ELR (cell line): ENCODE measurements around the gene ZCWPW1.

Experiments used
- DNase-seq: peaks from one replicate; pipeline ENCODE4 v3.0.0-alpha.2; 2015; ENCODE audit warnings: low read depth

ZCWPW1 gene

GRCh38 chr7:100428199-100428966, at the start of gene ZCWPW1:
ZCWPW1 (minus strand) TSS chr7:100428703; CDS start chr7:100420649, 8,054 bp downstream.
- DNase-seq, result peak; percentile 96

GRCh38 chr7:100477871-100478267, 49.4 kb upstream of the ZCWPW1 start:
- DNase-seq, result no peak

GRCh38 chr7:100476903-100477870, 48.7 kb upstream of the ZCWPW1 start:
- DNase-seq, result peak; percentile 43

GRCh38 chr7:100476101-100476780, 47.7 kb upstream of the ZCWPW1 start:
- DNase-seq, result no peak

GRCh38 chr7:100475549-100475948, 47.0 kb upstream of the ZCWPW1 start:
- no peak for DNase-seq

GRCh38 chr7:100472854-100473499, 44.5 kb upstream of the ZCWPW1 start:
- DNase-seq, result peak; percentile 28

GRCh38 chr7:100472121-100472851, 43.8 kb upstream of the ZCWPW1 start:
- no peak for DNase-seq

- no peak for DNase-seq
Observed at GRCh38 chr7:100471021-100471420, 42.5 kb upstream of the ZCWPW1 start.

- DNase-seq, result peak; percentile 74
Observed at GRCh38 chr7:100469227-100470044, 40.9 kb upstream of the ZCWPW1 start.

- no peak for DNase-seq
Observed at GRCh38 chr7:100467638-100468373, 39.3 kb upstream of the ZCWPW1 start.

GRCh38 chr7:100466653-100467605, 38.4 kb upstream of the ZCWPW1 start:
- no peak for DNase-seq

GRCh38 chr7:100465702-100466311, 37.3 kb upstream of the ZCWPW1 start:
- peak; percentile 75 for DNase-seq

- DNase-seq, result no peak
Observed at GRCh38 chr7:100465299-100465698, 36.8 kb upstream of the ZCWPW1 start.

GRCh38 chr7:100464791-100465190, 36.3 kb upstream of the ZCWPW1 start:
- no peak for DNase-seq

- peak; percentile 70 for DNase-seq
Observed at GRCh38 chr7:100464210-100464660, 35.7 kb upstream of the ZCWPW1 start, which contains the start of gene SPACDR. SPACDR (minus strand) TSS chr7:100464260; CDS start chr7:100464025, 235 bp downstream.

GRCh38 chr7:100457033-100457432, 28.5 kb upstream of the ZCWPW1 start:
- DNase-seq, result no peak

GRCh38 chr7:100456562-100456961, 28.1 kb upstream of the ZCWPW1 start:
- no peak for DNase-seq

- DNase-seq, result no peak
Observed at GRCh38 chr7:100455206-100455605, 26.7 kb upstream of the ZCWPW1 start.
